TTC549 (cell line): Measurements from ENCODE around the gene KCNB1.

ENCODE experiments used
- FAIRE-seq: peaks from 2 replicates; lab custom pipeline; 2012; peaks lifted over from hg19 to GRCh38; lab: Jason Lieb, UNC

KCNB1 gene

GRCh38 chr20:49351775-49352174, 130.7 kb downstream of the KCNB1 start:
- FAIRE-seq, result no peak

- no peak for FAIRE-seq
Measured at GRCh38 chr20:49349694-49350252, 132.7 kb downstream of the KCNB1 start.

- no peak for FAIRE-seq
Measured at GRCh38 chr20:49349078-49349477, 133.4 kb downstream of the KCNB1 start.

GRCh38 chr20:49348563-49348962, 133.9 kb downstream of the KCNB1 start:
- no peak for FAIRE-seq

GRCh38 chr20:49347156-49347555, 135.3 kb downstream of the KCNB1 start:
- FAIRE-seq, result no peak

GRCh38 chr20:49346682-49347081, 135.8 kb downstream of the KCNB1 start:
- FAIRE-seq, result no peak

- no peak for FAIRE-seq
Measured at GRCh38 chr20:49345524-49345923, 136.9 kb downstream of the KCNB1 start.

- FAIRE-seq, result no peak
Measured at GRCh38 chr20:49344975-49345374, 137.5 kb downstream of the KCNB1 start.

- FAIRE-seq, result no peak
Measured at GRCh38 chr20:49344140-49344539, 138.3 kb downstream of the KCNB1 start.

- FAIRE-seq, result no peak
Measured at GRCh38 chr20:49343246-49343645, 139.2 kb downstream of the KCNB1 start.

- no peak for FAIRE-seq
Measured at GRCh38 chr20:49340161-49340966, 142.1 kb downstream of the KCNB1 start.

GRCh38 chr20:49339123-49339522, 143.3 kb downstream of the KCNB1 start:
- no peak for FAIRE-seq

- FAIRE-seq, result no peak
Measured at GRCh38 chr20:49338061-49338460, 144.4 kb downstream of the KCNB1 start.

GRCh38 chr20:49337357-49337756, 145.1 kb downstream of the KCNB1 start:
- FAIRE-seq, result no peak

GRCh38 chr20:49336786-49337185, 145.7 kb downstream of the KCNB1 start:
- no peak for FAIRE-seq

GRCh38 chr20:49335476-49335875, 147.0 kb downstream of the KCNB1 start:
- no peak for FAIRE-seq

- FAIRE-seq, result no peak
Measured at GRCh38 chr20:49330701-49331615, 151.5 kb downstream of the KCNB1 start.

- no peak for FAIRE-seq
Measured at GRCh38 chr20:49328790-49329189, 153.7 kb downstream of the KCNB1 start.

GRCh38 chr20:49326026-49326425, 156.4 kb downstream of the KCNB1 start:
- FAIRE-seq, result no peak

GRCh38 chr20:49324306-49324705, 158.2 kb downstream of the KCNB1 start:
- FAIRE-seq, result no peak

- no peak for FAIRE-seq
Measured at GRCh38 chr20:49323622-49324238, 158.7 kb downstream of the KCNB1 start.

GRCh38 chr20:49320460-49320859, 162.0 kb downstream of the KCNB1 start:
- FAIRE-seq, result no peak
